Left colon (tissue), 2 donors: ENCODE data around the gene PARD6G. TPM values are rescaled to one million over a fixed set of nuclear protein-coding genes. Genes with fewer than 3 reads are reported as not detected.
A peak's percentile ranks its signal among the peaks of the same experiment; 100 is the strongest.
"Not testable (repeated sequence)": the region's sequence is repeated elsewhere in the genome, so short reads cannot be mapped to it uniquely, and the experiment has no call there.

Source experiments
- ATAC-seq: fragments of 200-7000 bp; cut with Tn5 transposase; one replicate; pipeline ENCODE4 v1.9.1; 2020; ENCODE audit warnings: mild to moderate bottlenecking, moderate library complexity
- DNase-seq, 2 donors: peaks; one replicate each; pipeline ENCODE4 v3.0.0-alpha.2; 2020
- intact Hi-C, 2 donors: fragments of 100-400 bp; cut with DNase I in 1 of 2; cut with micrococcal nuclease in 1 of 2; formaldehyde crosslinking; loops; one replicate each; pipeline versions ENCODE4 v1.11.2 to v1.14.0; 2022; cut with DNase I, micrococcal nuclease
- total RNA-seq, 2 donors: library from RNA; stranded (reverse); fragmentation: NEBNext Ultra II Directional; extraction: Animal tissue kit (Norgen Biotek cat#: 25700); gene quantifications; one replicate each; pipeline ENCODE4 v1.2.1, GENCODE V29; 2021
- donor health status: DM: no; HTN: no; CAD: no.
- donor health status: DM: yes; HTN: yes; CAD: no.

Gene PARD6G
- total RNA-seq, 2 donors from 2014 or later, result 2.5 to 2.7 TPM

DNA sequence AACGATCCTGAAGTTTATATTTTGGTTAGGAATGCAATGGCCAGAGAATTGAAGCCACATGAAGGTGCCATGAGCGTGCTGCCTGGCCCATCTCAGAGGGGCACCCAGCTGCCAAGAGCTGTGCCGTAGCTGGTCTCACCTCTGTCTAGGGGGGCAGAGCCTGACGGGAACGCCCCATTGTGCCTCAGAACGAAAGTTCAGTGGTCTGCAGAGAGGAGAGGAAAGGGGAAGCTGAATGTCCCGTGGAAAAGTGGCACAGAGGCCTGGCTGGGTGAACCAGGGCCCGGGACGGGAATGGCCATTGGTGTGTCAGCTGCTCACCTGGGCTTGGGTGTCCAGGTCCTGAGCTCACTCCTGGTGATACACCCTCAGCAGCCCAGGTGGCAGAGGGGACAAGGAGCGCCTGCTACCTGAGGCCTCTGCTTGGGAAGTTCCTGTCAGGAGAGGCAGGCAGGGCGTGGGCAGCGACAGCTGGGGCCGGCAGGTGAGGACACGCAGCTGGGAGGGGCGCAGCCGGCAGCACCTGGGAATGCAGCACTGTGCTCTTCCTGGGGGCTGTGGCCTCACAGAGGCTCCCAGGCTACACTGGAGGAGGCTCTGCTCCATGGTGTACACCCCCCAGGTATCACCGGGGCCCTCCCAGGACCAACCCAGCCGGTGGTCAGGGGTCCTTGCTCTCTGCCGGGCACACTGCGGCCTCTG is 67.3 kb downstream of the PARD6G start:
- intact Hi-C loops, result no loop called here
- DNase-seq (peak in 1 of 2 donors; percentile 33), ATAC-seq (peak; percentile 72)

GRCh38 chr18:80178935-80179818 is 68.1 kb downstream of the PARD6G start:
- DNase-seq (no peak), ATAC-seq (no peak)
- intact Hi-C loops, result no loop called here

DNA sequence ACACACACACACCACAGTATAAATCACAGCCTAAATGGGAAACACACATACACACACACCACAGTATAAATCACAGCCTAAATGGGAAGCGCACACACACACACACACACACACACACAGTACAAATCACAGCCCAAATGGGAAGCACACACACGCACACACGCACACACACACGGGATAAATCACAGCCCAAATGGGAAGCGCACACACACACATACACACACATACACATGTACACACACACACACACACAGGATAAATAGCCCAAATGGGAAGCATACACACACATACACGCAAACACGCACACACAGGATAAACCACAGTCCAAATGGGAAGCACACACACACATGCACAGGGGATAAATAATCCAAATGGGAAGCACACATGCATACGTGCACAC is 70.2 kb downstream of the PARD6G start:
- DNase-seq (no peak), ATAC-seq (no peak)
- intact Hi-C loops, result no loop called here

DNA sequence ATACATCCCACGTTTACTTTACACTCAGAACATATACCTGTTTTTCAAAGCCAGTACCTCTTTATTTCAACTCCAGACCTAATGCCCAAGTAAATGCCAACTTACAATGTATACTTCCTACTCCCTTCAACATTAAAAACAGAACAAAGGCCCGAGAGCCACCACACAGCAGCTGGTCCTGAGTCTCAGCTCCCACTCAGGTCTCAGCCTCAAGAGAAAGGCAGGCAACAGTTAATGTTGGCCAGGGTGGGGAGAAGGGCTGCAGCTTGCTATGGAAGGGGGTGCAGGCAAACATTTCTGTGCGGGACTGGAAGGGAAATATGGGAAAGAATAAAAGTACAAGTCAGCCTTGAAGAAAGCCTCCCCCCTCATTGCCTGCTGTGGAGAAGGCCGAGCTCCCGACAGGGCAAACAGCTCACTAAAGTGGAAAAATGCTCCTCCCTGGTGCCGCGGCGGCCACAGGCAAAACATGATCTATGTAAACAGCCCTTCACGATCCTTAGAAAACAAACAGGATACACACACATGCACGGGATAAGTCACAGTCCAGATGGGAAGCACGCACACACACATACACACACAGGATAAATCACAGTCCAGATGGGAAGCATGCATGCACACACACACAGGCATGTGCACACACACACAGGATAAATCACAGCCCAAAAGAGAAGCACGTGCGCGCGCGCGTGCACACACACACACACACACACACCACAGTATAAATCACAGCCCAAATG is 70.8 kb downstream of the PARD6G start:
- intact Hi-C loops, result no loop called here
- no peak for DNase-seq
- no peak for ATAC-seq

DNA sequence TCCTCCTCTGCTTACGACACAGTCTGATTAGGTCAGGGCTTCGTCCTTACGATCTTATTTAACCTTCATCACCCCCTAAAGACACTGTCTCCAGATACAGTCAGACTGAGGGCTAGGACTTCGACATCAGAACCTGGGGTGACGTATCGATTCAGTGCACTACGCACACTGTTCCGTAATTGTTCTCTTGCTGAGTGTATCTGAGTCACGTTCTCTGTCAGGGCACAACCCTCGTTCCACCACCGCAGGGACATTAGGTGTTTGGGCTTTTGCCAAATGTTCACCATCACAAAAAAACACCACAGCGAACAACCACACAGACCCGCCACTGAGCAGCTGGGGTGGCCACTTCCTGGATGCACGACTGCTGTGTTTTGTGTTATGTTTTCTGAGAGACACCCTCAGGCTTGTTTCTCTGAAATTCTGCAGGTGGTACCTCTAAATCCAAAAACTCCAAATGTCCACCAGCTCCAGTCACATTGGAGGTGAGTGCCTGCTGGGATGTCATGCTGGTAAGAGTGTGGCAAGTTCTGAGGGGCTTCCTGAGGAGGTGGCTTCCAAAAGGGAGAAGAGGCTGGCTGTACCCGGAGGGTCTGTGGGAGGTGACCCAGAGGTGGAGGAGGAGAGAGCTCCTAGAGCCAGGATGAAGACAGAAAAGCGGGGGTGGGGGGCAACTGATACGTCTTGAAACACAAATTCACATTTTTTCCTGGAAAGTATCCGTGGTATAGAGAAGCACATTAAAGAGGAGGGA is 71.7 kb downstream of the PARD6G start:
- ATAC-seq (peak; percentile 15), DNase-seq (no peak)
- intact Hi-C loops, result no loop called here

- intact Hi-C loops, result no loop called here
- DNase-seq, result no peak
- no peak for ATAC-seq
Observed at GRCh38 chr18:80173060-80173459, 74.3 kb downstream of the PARD6G start.

DNA sequence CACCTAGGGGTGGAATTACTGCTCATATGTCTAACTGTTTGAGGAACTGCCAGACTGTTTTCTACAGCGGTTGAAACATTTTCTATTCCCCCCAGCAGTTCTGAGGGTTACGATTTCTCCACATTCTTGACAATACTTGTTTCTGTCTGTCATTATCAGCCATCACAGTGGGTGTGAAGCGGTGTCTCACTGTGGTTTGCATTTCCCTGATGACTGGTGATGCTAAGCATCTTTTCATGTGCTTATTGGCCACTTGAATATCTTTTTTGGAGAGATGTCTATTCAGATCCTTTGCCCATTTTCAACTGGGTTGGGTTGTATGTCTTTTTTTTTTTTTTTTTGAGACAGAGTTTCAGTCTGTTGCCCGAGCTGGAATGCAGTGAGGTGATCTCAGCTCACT is 75.3 kb downstream of the PARD6G start:
- ATAC-seq, result no peak
- DNase-seq, result no peak
- intact Hi-C loops, result no loop called here

DNA sequence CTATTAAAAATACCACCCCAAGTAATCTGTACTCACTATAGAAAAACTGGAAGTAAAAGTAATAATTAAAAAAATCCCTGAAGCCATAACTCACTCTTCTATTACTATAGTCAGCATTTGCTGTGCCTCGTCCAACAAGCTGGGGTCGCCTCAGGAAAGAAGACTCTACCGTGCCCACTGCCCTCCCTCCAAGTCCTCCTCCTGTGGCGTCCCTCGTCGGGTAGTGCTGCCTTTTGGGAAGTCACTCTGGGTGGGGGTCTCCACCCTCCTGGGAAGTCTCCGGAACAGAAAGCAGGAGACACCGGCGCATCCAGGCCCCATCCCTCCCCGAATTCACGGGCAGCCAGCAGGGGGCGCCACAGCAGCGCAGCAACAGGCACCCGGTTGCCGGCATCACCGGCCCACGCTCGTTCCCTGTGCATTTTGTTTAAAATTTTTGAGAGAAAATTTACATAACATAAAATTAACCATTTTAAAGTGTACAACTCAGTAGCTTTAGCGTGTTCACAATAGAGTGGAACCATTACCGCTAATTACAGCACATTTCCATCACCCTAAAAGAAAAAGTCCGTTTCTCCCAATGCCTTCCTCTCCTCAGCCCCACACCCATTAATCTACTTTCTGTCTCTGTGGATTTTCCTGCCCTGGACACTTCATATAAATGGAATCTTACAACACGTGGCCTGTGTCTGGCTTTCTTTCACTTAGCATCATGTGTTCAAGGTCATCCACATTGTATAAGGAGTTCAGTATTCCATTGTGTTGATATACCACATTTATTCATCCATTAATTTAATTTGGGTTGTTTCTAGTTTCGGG is 76.1 kb downstream of the PARD6G start:
- intact Hi-C loops, result no loop called here
- ATAC-seq (no peak), DNase-seq (peak in 1 of 2 donors; percentile 61)

GRCh38 chr18:80170395-80171053 is 76.8 kb downstream of the PARD6G start:
- no peak for ATAC-seq
- intact Hi-C loops, result no loop called here
- DNase-seq, result no peak

GRCh38 chr18:80169607-80170006 is 77.7 kb downstream of the PARD6G start:
- DNase-seq (no peak), ATAC-seq (no peak)
- intact Hi-C loops, result no loop called here

- no peak for ATAC-seq
- no peak for DNase-seq
- intact Hi-C loops, result no loop called here
Observed at GRCh38 chr18:80168982-80169381, 78.3 kb downstream of the PARD6G start.

DNA sequence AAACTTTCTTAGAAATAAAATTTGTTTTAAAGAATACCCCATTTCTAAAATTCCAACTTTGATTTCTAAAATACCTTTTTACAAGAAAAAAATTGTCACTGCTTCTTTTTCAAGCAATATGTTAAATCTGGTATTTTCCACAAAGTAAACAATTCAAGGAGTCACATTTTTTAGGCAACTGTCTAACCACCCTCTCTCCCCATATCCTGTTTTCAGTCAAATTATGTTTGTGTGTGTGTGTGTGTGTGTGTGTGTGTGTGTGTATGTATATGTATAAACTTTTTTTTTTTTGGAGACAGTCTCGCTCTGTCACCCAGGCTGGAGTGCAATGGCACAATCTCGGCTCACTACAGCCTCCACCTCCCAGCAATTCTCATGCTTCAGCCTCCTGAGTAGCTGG is 79.0 kb downstream of the PARD6G start:
- DNase-seq (no peak), ATAC-seq (no peak)
- intact Hi-C loops, result no loop called here

DNA sequence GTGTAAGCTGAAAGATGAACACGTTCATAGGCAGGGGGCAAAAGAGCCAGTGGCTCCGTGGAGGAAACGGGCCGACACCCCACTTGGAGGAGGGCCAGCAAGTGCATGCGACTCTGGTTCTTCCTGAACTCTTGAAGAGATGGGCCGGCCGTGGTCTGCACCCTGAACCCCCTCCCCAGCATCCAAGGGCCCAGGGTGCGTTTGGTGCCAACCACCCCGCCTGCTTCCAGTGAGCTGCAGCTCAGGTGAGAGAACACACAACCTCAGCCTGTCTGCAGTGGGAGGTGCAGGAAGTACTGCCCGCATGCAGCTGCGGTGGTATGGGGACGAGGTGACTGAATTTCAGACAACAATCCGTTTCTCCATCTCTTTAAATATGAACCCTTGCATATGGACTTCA is 79.4 kb downstream of the PARD6G start:
- intact Hi-C loops, result no loop called here
- no peak for DNase-seq
- no peak for ATAC-seq

DNA sequence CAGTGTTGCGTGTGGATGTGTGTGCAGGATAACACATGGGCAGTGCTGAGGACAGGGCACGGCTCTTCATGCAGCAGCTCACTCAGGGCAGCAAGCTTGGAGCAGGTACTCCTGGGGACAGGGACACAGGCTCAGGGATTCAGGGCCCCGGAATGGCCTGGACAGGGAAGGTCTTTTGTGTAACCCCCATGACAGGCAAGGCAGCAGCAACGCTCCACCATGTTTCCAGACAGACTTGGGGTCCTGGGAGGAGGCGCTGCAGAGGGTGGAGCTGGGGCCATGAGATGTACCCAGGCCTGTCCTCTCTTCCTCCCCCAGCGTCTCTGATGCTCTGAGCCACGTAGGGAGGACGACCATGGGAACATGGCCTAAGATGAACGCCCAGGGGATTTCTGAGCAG is 80.0 kb downstream of the PARD6G start:
- intact Hi-C loops, result no loop called here
- DNase-seq, result no peak
- no peak for ATAC-seq

GRCh38 chr18:80166725-80167124 is 80.6 kb downstream of the PARD6G start:
- ATAC-seq (no peak), DNase-seq (no peak)
- intact Hi-C loops, result no loop called here

GRCh38 chr18:80166240-80166639 is 81.1 kb downstream of the PARD6G start:
- DNase-seq (no peak), ATAC-seq (no peak)
- intact Hi-C loops, result no loop called here

GRCh38 chr18:80164727-80165355 is 82.5 kb downstream of the PARD6G start:
- intact Hi-C loops, DNase-seq, ATAC-seq: not testable (repeated sequence)
